Activated naive CD4-positive, alpha-beta T cell treated with anti-CD3 and anti-CD28 coated beads for 36 hours (primary cell): ENCODE measurements around the gene MEI4. TPM values are rescaled to one million over a fixed set of nuclear protein-coding genes. Genes with fewer than 3 reads are reported as not detected.

Source experiments
- CTCF ChIA-PET: fragments of 350-600 bp; sonication (Branson Sonifier 250); formaldehyde crosslinking; loops from one replicate; lab custom pipeline; 2021; ENCODE audit warnings: antibody characterized with exemption; lab: Charles Lee
- DNase-seq: peaks from one replicate; pipeline ENCODE4 v3.0.0-alpha.2; 2020
- H3K27ac Mint-ChIP-seq: one replicate; pipeline ENCODE4 v1.8.0; 2021; ENCODE audit warnings: mild to moderate bottlenecking, mixed read lengths
- H3K27me3 Mint-ChIP-seq: one replicate; pipeline ENCODE4 v1.8.0; 2021; ENCODE audit warnings: low read depth, mixed read lengths
- H3K36me3 Mint-ChIP-seq: one replicate; pipeline ENCODE4 v1.8.0; 2021; ENCODE audit warnings: low read depth, mixed read lengths
- H3K4me1 Mint-ChIP-seq: one replicate; pipeline ENCODE4 v1.8.0; 2021; ENCODE audit warnings: low read depth, mixed read lengths
- H3K4me3 Mint-ChIP-seq: one replicate; pipeline ENCODE4 v1.8.0; 2021; ENCODE audit warnings: mild to moderate bottlenecking, moderate library complexity, mixed read lengths
- H3K9me3 Mint-ChIP-seq: one replicate; pipeline ENCODE4 v1.8.0; 2021; ENCODE audit warnings: mixed read lengths
- intact Hi-C: fragments of 100-400 bp; cut with micrococcal nuclease; formaldehyde crosslinking; loops from one replicate; pipeline ENCODE4 v1.15.1; 2023
- total RNA-seq, 2 experiments: library from RNA; stranded (reverse); gene quantifications; one replicate each; pipeline ENCODE4 v1.2.3, GENCODE V29; 2021

Gene MEI4
- total RNA-seq, 2 experiments from 2014 or later = not detected

- H3K27me3 Mint-ChIP-seq = no peaks in the 10 kb centered on the region
- intact Hi-C loops = no loop called here
- peaks cover 27% of the 10 kb centered on the region for H3K9me3 Mint-ChIP-seq
- H3K4me1 Mint-ChIP-seq = no peaks in the 10 kb centered on the region
- no peak overlapping the region for H3K4me3 Mint-ChIP-seq
- no peak overlapping the region for H3K27ac Mint-ChIP-seq
- DNase-seq = no peak
- H3K36me3 Mint-ChIP-seq = no peaks in the 10 kb centered on the region
- CTCF ChIA-PET = no interaction called here
These were observed 258.0 kb downstream of the MEI4 start for GRCh38 chr6:77910826-77911225.

- H3K27ac Mint-ChIP-seq = no peak overlapping the region
- no peaks in the 10 kb centered on the region for H3K4me1 Mint-ChIP-seq
These were observed 273.4 kb downstream of the MEI4 start for GRCh38 chr6:77926198-77926751.

GRCh38 chr6:77930382-77930781 is 277.5 kb downstream of the MEI4 start:
- no peak for DNase-seq
- CTCF ChIA-PET = no interaction called here
- intact Hi-C loops = no loop called here
- no peak overlapping the region for H3K4me3 Mint-ChIP-seq
- H3K27me3 Mint-ChIP-seq = no peaks in the 10 kb centered on the region
- H3K9me3 Mint-ChIP-seq = no peaks in the 10 kb centered on the region
- H3K36me3 Mint-ChIP-seq = no peaks in the 10 kb centered on the region
- H3K4me1 Mint-ChIP-seq = no peaks in the 10 kb centered on the region
- H3K27ac Mint-ChIP-seq = no peak overlapping the region

More at GRCh38 chr6:77926198-77926751, 273.4 kb downstream of the MEI4 start:
- no peaks in the 10 kb centered on the region for H3K36me3 Mint-ChIP-seq
- no peak for DNase-seq
- H3K27me3 Mint-ChIP-seq = no peaks in the 10 kb centered on the region
- no peaks in the 10 kb centered on the region for H3K9me3 Mint-ChIP-seq
- intact Hi-C loops = no loop called here
- CTCF ChIA-PET = no interaction called here
- H3K4me3 Mint-ChIP-seq = no peak overlapping the region

GRCh38 chr6:77930952-77931351 is 278.1 kb downstream of the MEI4 start:
- H3K9me3 Mint-ChIP-seq = no peaks in the 10 kb centered on the region
- no peak overlapping the region for H3K4me3 Mint-ChIP-seq
- H3K4me1 Mint-ChIP-seq = no peaks in the 10 kb centered on the region
- intact Hi-C loops = no loop called here
- H3K36me3 Mint-ChIP-seq = no peaks in the 10 kb centered on the region
- H3K27me3 Mint-ChIP-seq = no peaks in the 10 kb centered on the region
- H3K27ac Mint-ChIP-seq = no peak overlapping the region
- CTCF ChIA-PET = no interaction called here
- DNase-seq = no peak

GRCh38 chr6:77962070-77962469 is 309.2 kb downstream of the MEI4 start:
- CTCF ChIA-PET = no interaction called here
- no peaks in the 10 kb centered on the region for H3K36me3 Mint-ChIP-seq
- no peak overlapping the region for H3K4me3 Mint-ChIP-seq
- intact Hi-C loops = no loop called here
- no peaks in the 10 kb centered on the region for H3K4me1 Mint-ChIP-seq
- no peak overlapping the region for H3K27ac Mint-ChIP-seq
- no peak for DNase-seq
- no peaks in the 10 kb centered on the region for H3K27me3 Mint-ChIP-seq
- H3K9me3 Mint-ChIP-seq = peaks cover 17% of the 10 kb centered on the region

GRCh38 chr6:77965449-77965848 is 312.6 kb downstream of the MEI4 start:
- Mint-ChIP-seq H3K4me3 (no peak overlapping the region), H3K9me3 (peaks cover 18% of the 10 kb centered on the region), H3K27me3 (no peaks in the 10 kb centered on the region), H3K27ac (no peak overlapping the region), H3K4me1 (no peaks in the 10 kb centered on the region), H3K36me3 (no peaks in the 10 kb centered on the region)
- CTCF ChIA-PET = no interaction called here
- intact Hi-C loops = no loop called here
- DNase-seq = no peak

- Mint-ChIP-seq H3K4me1 (no peaks in the 10 kb centered on the region), H3K36me3 (no peaks in the 10 kb centered on the region), H3K4me3 (no peak overlapping the region), H3K27ac (no peak overlapping the region), H3K9me3 (peaks cover 7% of the 10 kb centered on the region), H3K27me3 (no peaks in the 10 kb centered on the region)
- CTCF ChIA-PET = no interaction called here
- intact Hi-C loops = no loop called here
- DNase-seq = no peak
These were observed 319.5 kb downstream of the MEI4 start for GRCh38 chr6:77972334-77972733.

Other genes with a start within 250 kb of the MEI4 start
- gene HTR1B, start 189.5 kb upstream of the MEI4 start, total RNA-seq = not detected